ENCODE results near the gene TMEM263. TPM values are rescaled to one million over a fixed set of nuclear protein-coding genes. Genes with fewer than 3 reads are reported as not detected.
A peak's percentile ranks its signal among the peaks of the same experiment; 100 is the strongest.

Gene TMEM263
- total and polyA plus RNA-seq, 2 of the 13 experiments (the other 11 are each of a cell fraction or from before 2014, with no cell fraction given), result 25.9 to 58.6 TPM

- TF ChIP-seq GRHL1 (CRISPR knock-in tag; conservative IDR thresholded peaks at IDR 0.05) (no peak), SIN3B (IDR thresholded peaks at IDR 0.05; ENCODE audit: low read length) (no peak)
Observed at GRCh38 chr12:106978035-106978800, 22.5 kb downstream of the TMEM263 start (continued).

GRCh38 chr12:106980944-106981343 lies 25.2 kb downstream of the TMEM263 start:
- no peak overlapping the region for H3K27ac ChIP-seq (ENCODE audit: extremely low read length, insufficient read depth, low read length)
- H3K4me2 ChIP-seq (ENCODE audit: low read depth, low read length), result no peak overlapping the region
- ChIA-PET POLR2A (interaction anchor here (1.0 kb wide), 1 partner anchor 25 kb away, joined by 5 read pairs; the partner anchor contains the start of gene TMEM263), CTCF (ENCODE audit: low intra/inter-chr PET ratio, low total read pairs) (no interaction called here)
- no peak overlapping the region for H3K4me3 ChIP-seq (replicated peaks in 1 of 3; ENCODE audit: insufficient read depth in 1 of 3, low read depth in 2 of 3, low read length in 3 of 3)
- WGBS (ENCODE audit: low lambda C conversion rate), result 88% methylated on average over 7 of the region's 7 CpGs
- BruUV-seq (replicated peaks), result no TSS peak
- H4K20me1 ChIP-seq (ENCODE audit: insufficient read depth, low read length), result no peaks in the 10 kb centered on the region
- intact Hi-C loops (cut with micrococcal nuclease; ENCODE audit: unreplicated experiment), result no loop called here
- no peak overlapping the region for H3K9ac ChIP-seq (ENCODE audit: insufficient read depth, low read depth, low read length)
- no peaks in the 10 kb centered on the region for H3K9me3 ChIP-seq (ENCODE audit: low read length)
- no peaks in the 10 kb centered on the region for H3K27me3 ChIP-seq (ENCODE audit: control insufficient read depth in 1 of 2, insufficient read depth in 2 of 2, low read length in 2 of 2)
- peaks cover 9% of the 10 kb centered on the region for H3K79me2 ChIP-seq (ENCODE audit: insufficient read depth, low read length)
- no peak for DNase-seq (ENCODE audit: low spot score)
- peak; percentile 13; the same call in 2 of the 3 replicates for ATAC-seq
- no peak for FAIRE-seq
- peaks cover 48% of the 10 kb centered on the region for H3K4me1 ChIP-seq (ENCODE audit: insufficient read depth, low read length)
- peaks cover 3 to 9% of the 10 kb centered on the region in 2 experiments; a peak in 1 of 5 replicates for H3K36me3 ChIP-seq (replicated peaks in 1 of 2; ENCODE audit: control insufficient read depth in 1 of 2, insufficient read depth in 2 of 2, low read length in 2 of 2)
- TF ChIP-seq ATAD3A (CRISPR knock-in tag; IDR thresholded peaks at IDR 0.05) (no peak), SALL1 (CRISPR knock-in tag; IDR thresholded peaks at IDR 0.05) (no peak), CEBPB (IDR thresholded peaks at IDR 0.05; ENCODE audit: borderline replicate concordance, low read depth, low read length) (no peak), HNF4A (CRISPR knock-in tag; IDR thresholded peaks at IDR 0.05) (no peak), ZBTB1 (CRISPR knock-in tag; IDR thresholded peaks at IDR 0.05; ENCODE audit: borderline replicate concordance) (no peak), CBX5 (CRISPR knock-in tag; IDR thresholded peaks at IDR 0.05; ENCODE audit: borderline replicate concordance) (no peak), MXD3 (CRISPR knock-in tag; IDR thresholded peaks at IDR 0.05) (no peak), PAXIP1 (CRISPR knock-in tag; conservative IDR thresholded peaks at IDR 0.05) (no peak)
- in situ Hi-C loops (cut with HindIII; ENCODE audit: extremely low pct_ligation_motif_present, low pct_unique_long_range_greater_than_20kb), result no loop called here
- H2AFZ ChIP-seq (ENCODE audit: low read length), result no peak overlapping the region
